Ureter (tissue), 1 donor: ENCODE measurements around the gene CDKN2B-AS1. TPM values are rescaled to one million over a fixed set of nuclear protein-coding genes. Genes with fewer than 3 reads are reported as not detected.
A peak's percentile ranks its signal among the peaks of the same experiment; 100 is the strongest.

ENCODE experiments used
- DNase-seq: peaks from one replicate; pipeline ENCODE4 v3.0.0-alpha.2; 2020; ENCODE audit warnings: low spot score
- total RNA-seq: library from RNA; stranded (reverse); gene quantifications from one replicate; pipeline ENCODE4 v1.2.4, GENCODE V29; 2023
- donor health status: DM: yes; HTN: yes; CAD: no.

The CDKN2B-AS1 gene
- total RNA-seq, 1 donor from 2014 or later, result 1.5 TPM

DNA sequence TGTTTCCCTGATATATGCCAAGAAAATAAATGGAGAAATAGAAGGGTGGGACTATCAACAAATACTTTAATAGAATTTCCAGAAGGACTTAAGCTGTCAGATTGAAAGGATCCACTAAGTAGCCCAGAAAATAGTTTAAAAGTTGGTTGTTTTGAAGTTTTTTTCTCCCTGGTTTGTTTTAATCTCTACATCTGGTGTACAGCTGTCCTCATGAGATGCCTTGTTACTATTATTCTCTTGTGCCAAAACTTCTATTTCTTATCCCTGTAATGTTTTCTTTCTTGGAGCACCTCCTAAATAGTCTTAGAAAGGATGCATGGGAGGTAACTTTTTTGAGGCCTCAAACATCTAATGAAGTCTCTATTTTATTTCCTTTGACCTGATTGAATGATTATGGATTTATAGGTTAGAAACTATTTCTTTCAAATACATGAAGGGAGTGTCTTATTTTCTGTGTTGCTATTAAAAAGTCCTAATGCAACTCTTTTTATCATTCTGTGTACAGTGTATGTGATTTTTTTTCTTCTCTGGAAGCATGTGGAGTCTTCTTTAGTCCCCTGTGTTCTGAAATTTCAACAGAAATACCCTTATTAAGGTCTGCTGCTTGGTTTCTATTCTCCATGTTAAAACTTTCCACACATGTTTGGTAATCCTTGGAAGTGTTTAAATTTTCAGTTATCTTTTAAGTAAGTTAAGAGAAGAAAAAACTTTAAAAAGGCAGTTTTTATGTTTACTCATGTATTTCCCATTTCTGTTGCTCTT is 154.5 kb downstream of the CDKN2B-AS1 start:
- no peak for DNase-seq

DNA sequence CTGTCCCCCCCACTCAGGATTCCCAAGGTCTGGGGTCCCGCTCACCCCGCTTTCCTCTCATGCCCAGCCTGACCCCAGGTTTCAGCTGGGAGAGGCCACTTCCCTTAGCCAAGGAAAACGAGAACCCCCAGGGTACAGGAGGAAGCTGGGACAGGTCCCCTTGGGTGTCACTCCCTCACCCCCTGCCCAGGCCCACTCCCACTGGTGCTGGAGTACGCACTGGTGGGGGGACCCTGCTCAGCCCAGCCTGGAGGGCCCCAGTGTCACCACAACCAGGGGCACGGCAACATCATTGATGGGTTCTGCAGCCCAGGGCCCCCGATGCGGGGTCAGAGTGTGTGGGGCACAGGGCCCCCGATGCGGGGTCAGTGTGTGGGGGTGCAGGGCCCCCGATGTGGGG is 159.5 kb downstream of the CDKN2B-AS1 start:
- DNase-seq, result no peak

DNA sequence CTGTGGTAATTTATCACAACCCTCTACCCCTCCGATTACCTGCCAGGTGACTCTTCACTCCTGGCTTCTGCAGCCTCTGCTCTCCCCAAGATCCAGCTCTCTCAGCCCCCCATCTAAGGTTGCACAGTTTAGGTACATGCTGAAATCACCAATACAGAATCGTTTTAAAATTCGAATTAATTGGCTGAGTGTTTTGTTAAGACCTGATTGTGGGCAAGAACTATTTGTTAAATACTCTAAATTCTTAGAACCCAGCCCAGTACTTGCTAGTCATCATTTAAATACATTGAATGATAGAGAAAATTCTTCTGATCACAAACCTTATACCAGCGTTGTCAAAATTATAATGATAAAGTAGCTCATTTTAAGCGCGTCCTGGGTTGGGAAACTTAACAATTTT is 162.0 kb downstream of the CDKN2B-AS1 start:
- no peak for DNase-seq

DNA sequence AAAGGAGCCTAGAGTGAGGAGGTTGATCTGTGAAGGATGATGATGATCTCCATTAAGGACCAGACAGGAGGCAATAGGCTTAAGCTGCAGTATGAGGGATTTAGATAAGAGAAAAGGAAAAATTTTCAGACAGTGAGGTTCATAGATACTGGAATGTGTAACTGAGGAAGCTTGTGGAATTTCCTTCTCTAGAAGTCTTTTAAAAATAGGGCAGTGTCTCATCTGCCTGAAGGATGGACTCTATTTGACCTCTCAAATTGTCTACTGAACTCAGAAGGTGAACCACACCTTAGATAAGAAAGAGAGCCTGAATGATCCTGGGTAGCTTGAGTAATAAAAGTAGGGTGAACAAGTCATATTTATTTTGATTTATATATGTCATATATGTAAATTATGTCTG is 162.7 kb downstream of the CDKN2B-AS1 start:
- no peak for DNase-seq

DNA sequence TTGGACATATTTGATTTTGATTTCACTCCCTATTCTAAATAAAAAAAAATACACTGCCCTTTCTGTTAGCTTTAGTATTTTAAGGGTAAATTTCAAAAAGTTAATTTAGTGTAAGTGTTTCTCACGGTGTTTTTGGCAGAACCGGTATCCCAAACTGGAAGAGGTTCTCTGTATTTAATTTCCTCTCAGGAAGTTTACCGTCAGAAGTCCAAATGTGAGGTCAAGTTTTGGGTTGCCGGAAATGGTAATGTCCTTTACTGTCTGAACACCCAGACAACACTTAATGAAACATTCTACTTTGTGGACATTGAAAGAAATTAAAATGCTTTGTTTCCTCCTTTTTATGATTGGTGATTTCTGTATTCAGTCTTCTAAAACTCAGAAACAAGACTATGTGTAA is 163.2 kb downstream of the CDKN2B-AS1 start:
- no peak for DNase-seq

DNA sequence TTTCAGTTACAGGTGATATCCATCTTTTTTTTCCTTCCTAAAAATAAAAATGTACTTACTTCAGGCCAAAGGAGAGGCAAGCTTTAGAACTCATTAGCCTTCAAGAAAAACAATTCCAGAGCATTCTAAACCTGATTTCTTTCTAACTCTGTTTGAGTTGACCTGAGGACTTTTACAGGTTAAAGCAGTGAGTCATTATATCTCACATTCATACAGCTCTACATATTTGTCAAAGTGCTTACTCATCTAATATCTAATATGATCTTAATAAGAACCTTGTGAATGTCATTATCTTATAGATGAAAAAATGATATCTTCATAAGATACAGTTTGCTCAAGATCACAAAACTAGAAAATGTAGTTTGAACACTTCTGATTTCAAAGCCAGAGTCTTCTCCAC is 163.7 kb downstream of the CDKN2B-AS1 start:
- no peak for DNase-seq

DNA sequence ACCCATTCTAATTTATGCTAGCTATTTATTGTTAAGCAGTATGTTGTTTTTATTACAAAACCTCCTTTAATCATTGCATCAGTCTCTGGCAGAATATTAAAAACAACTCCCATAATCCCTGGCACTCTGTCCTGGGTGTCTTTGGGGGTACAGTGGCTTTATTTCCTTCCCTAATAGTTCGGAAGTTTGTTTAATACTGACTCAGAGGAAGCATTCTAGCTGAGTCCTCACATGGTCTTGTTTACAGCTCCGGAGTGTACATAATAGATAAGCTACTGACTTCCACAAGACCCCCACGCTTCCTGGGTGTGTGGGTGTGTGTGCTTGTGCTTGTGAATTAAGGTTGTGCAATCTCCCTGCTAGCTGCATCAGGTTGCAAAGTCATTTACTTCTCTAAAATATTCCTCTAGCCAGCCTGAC is 164.3 kb downstream of the CDKN2B-AS1 start:
- peak; percentile 61 for DNase-seq

DNA sequence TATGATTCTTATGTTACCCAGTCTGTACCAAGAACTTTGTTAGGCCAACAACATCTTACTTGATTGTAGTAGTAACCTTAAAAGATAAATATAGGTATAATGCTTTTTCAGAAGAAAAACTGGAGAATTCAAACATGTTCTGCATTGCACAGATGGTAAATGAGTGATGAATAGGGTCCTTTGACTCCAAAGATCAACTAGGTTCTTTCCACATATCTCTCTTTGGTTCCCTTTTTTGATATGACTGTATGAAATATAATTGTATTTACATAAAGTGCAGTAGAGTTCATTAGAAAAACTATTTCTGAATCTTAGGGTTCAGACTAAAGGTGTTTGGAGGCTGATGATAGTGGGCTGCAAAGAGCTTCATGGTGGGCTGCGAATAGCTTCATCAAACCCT is 165.0 kb downstream of the CDKN2B-AS1 start:
- no peak for DNase-seq

DNA sequence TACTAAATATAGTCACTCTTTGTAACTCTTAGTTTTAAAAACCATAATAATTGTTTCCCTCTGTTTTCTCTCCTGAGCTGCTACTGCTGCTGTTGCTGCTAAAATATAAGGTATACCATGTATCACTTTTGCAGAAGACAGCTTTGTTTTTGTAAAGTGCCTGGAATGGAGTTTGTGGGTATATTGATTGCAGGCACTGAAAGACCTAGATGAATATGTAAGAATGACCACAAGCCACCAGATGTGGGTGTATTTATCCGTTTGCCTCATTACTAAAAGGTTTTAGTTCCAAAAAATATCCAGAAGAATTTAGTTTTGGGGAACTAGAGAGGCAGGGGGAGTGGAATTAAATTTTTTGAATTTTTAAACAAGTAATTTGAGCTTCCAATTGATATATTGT is 165.6 kb downstream of the CDKN2B-AS1 start:
- no peak for DNase-seq

DNA sequence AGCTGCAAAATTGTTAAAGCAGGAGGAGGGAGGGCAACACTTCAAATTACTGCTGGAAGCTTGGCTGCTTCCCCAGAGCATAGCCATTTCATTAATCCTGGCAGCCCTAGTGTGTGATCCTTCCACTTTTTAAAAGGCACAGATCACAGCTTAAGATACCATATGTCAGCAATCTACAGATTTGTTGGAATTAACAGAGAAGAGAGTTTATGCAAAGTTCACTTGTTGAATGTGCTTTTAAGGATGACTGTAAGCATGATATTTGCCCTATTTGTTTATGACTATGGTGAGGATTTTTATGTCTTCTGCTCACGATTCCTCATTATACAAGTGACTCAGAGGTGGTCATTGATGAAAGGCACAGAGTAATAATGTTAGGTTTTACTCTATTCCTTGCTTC is 170.6 kb downstream of the CDKN2B-AS1 start:
- no peak for DNase-seq

DNA sequence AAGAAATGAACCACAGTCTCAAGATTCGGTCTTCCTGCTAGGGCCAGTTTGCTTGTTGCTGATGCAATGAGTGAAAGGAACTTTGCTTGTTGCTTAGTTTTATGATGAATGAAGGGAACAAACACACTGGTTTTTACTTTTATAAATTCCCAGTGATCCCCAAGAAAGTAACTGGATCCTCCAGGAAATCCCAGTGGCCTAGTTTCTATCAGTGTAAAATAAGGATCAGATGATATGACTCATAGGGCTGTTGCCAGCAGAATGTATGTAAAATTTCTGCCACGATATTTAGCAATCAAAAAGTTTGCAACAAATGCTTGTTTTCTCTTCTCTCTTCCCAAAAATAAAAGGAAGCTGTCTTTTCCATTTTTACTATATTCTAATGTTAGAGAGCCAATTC is 174.7 kb downstream of the CDKN2B-AS1 start:
- DNase-seq, result no peak

DNA sequence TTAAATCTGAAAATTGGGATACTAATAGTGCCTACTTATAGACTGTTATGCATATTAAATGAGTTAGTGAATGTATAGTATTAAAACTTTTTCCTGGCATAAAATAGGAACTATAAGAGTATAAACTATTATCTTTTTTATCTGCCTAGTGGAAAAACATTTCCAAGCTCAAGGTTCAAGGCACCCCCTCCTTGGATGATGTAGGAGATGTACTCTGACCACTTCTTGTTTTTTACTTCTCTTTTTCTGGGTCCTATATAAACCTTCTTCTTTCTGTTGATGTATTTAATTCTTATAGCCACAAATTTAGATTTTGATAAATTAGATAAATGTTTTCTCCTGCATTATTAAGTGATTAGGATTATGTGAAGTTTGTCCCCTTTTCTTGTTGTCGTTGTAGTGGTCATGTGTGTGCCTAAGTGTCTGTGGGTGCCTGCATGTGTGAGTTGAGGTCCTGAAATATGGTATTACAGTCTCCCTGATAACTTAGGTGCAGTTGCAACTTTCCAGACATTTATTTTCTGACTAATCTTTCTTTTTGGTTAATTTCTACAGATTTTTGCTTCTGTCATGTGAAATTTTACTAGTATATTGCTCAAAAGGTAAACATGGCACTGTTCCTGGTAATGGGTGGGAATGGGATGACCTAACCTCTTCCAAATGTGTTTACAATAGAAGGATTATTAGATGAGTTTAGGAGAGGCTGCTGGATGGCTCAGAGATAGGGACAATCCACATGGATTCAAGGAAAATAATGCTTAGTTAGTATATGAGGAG is 175.3 kb downstream of the CDKN2B-AS1 start:
- DNase-seq, result no peak

Other genes starting within 250 kb of the CDKN2B-AS1 start
- gene MTAP, start 192.2 kb upstream of the CDKN2B-AS1 start, total RNA-seq, result 75.5 TPM
- 1.7 TPM for gene CDKN2A, start 399 bp upstream of the CDKN2B-AS1 start, total RNA-seq
- gene CDKN2B, start 14.5 kb downstream of the CDKN2B-AS1 start, total RNA-seq, result 6.1 TPM